Effector memory CD8-positive, alpha-beta T cell (primary cell): Measurements from ENCODE around the gene LMO7.

Experiments used
- ATAC-seq: fragments of 150-1000 bp; cut with Tn5 transposase; replicated peaks from 2 replicates; pipeline ENCODE4 v1.10.0; 2021; ENCODE audit warnings: mild to moderate bottlenecking, moderate library complexity
- DNase-seq, 3 experiments: peaks; one replicate each; pipeline ENCODE4 v3.0.0; 2021
- H3K27ac Mint-ChIP-seq, 2 donors: one replicate each; pipeline ENCODE4 v1.8.0; 2022; ENCODE audit warnings: mild to moderate bottlenecking in 2 of 2, mixed read lengths in 2 of 2, moderate library complexity in 2 of 2
- H3K27me3 Mint-ChIP-seq, 2 donors: one replicate each; pipeline ENCODE4 v1.8.0; 2022; ENCODE audit warnings: mixed read lengths in 2 of 2
- H3K36me3 Mint-ChIP-seq: one replicate; pipeline ENCODE4 v1.8.0; 2022; ENCODE audit warnings: mild to moderate bottlenecking, moderate library complexity, mixed read lengths; ENCODE audit not compliant: insufficient read depth
- H3K4me1 Mint-ChIP-seq, 2 donors: one replicate each; pipeline ENCODE4 v1.8.0; 2022; ENCODE audit warnings: low read depth in 2 of 2, mixed read lengths in 2 of 2
- H3K4me3 Mint-ChIP-seq, 2 donors: one replicate each; pipeline ENCODE4 v1.8.0; 2022; ENCODE audit warnings: mild to moderate bottlenecking in 2 of 2, mixed read lengths in 2 of 2, moderate library complexity in 2 of 2
- H3K9me3 Mint-ChIP-seq, 2 donors: one replicate each; pipeline ENCODE4 v1.8.0; 2022; ENCODE audit warnings: mixed read lengths in 2 of 2

LMO7 gene

DNA sequence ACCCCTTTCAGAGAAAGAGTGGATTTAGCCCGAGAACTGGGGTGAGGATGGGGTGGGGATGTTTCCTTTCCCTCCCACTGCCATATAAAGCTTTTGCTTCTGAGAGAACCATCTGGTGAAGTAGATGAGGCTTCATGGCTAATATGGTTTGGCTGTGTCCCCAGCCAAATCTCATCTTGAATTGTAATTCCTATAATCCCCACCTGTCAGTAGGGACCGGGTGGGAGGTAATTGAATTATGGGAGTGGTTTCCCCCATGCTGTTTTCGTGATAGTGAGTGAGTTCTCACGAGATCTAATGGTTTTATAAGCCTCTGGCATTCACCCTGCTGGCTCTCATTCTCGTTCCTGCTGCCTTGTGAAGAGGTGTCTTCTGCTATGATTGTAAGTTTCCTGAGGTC is 270.9 kb downstream of the LMO7 start:
- H3K4me3 Mint-ChIP-seq = no peak overlapping the region
- H3K27ac Mint-ChIP-seq = no peak overlapping the region
- H3K9me3 Mint-ChIP-seq = no peaks in the 10 kb centered on the region
- no peak for ATAC-seq
- DNase-seq = no peak
- no peaks in the 10 kb centered on the region for H3K36me3 Mint-ChIP-seq
- H3K27me3 Mint-ChIP-seq = peaks cover 15 to 37% of the 10 kb centered on the region in 2 donors
- H3K4me1 Mint-ChIP-seq = no peaks in the 10 kb centered on the region

DNA sequence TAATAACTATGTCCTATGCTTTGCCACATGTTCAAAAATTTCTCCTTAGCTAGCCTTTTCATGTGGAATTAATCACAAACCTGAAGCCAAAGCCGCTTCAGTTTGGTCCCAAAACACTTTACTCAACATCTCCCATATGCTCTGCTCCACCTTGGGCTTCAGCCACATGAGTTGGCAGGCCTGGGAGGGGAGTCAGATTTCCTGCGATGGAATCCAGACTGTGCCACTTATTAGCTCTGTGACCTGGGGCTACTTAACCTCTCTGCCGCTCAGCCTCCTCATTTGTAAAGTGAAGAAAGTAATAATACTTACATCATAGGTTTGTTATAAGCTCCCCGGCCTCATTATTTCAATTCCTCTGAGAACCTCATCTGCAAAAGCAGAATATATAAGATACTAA is 272.0 kb downstream of the LMO7 start:
- ATAC-seq = no peak
- Mint-ChIP-seq H3K4me3 (no peak overlapping the region), H3K36me3 (no peaks in the 10 kb centered on the region), H3K27ac (no peak overlapping the region), H3K4me1 (no peaks in the 10 kb centered on the region), H3K27me3 (peaks cover 15 to 37% of the 10 kb centered on the region in 2 donors), H3K9me3 (no peaks in the 10 kb centered on the region)
- DNase-seq = no peak
